ENCODE measurements around the gene B3GALT2.

The B3GALT2 gene

GRCh38 chr1:193181985-193182384 lies 4.4 kb downstream of the B3GALT2 start:
- DNase-seq: peak; percentile 61

GRCh38 chr1:193181536-193181935 lies 4.9 kb downstream of the B3GALT2 start:
- no peak for DNase-seq

- no peak for DNase-seq
Measured at GRCh38 chr1:193179094-193179493, 7.3 kb downstream of the B3GALT2 start.

- no peak for DNase-seq
Measured at GRCh38 chr1:193176788-193177187, 9.6 kb downstream of the B3GALT2 start.

GRCh38 chr1:193176113-193176512 lies 10.3 kb downstream of the B3GALT2 start:
- no peak for DNase-seq

GRCh38 chr1:193157360-193157759 lies 29.1 kb downstream of the B3GALT2 start:
- no peak for DNase-seq

- no peak for DNase-seq
Measured at GRCh38 chr1:193156822-193157142, 29.6 kb downstream of the B3GALT2 start.

GRCh38 chr1:193156117-193156821 lies 30.1 kb downstream of the B3GALT2 start:
- DNase-seq: no peak

GRCh38 chr1:193144999-193145398 lies 41.4 kb downstream of the B3GALT2 start:
- no peak for DNase-seq

GRCh38 chr1:193144361-193144938 lies 42.0 kb downstream of the B3GALT2 start:
- DNase-seq: no peak

GRCh38 chr1:193143285-193143684 lies 43.1 kb downstream of the B3GALT2 start:
- DNase-seq: peak; percentile 55

- no peak for DNase-seq
Measured at GRCh38 chr1:193142409-193142808, 44.0 kb downstream of the B3GALT2 start.

GRCh38 chr1:193141804-193142203 lies 44.6 kb downstream of the B3GALT2 start:
- DNase-seq: no peak

GRCh38 chr1:193140254-193140653 lies 46.2 kb downstream of the B3GALT2 start:
- no peak for DNase-seq

- no peak for DNase-seq
Measured at GRCh38 chr1:193131266-193131860, 55.0 kb downstream of the B3GALT2 start.

Measured in eye (tissue), 1 donor.